NCI-H524 (cell line): ENCODE results near the gene ACOT7.

Source experiments
- DNase-seq, 2 experiments: peaks; one replicate each; lab custom pipeline; 2025; lab: John Stamatoyannopoulos, UW

The ACOT7 gene

DNA sequence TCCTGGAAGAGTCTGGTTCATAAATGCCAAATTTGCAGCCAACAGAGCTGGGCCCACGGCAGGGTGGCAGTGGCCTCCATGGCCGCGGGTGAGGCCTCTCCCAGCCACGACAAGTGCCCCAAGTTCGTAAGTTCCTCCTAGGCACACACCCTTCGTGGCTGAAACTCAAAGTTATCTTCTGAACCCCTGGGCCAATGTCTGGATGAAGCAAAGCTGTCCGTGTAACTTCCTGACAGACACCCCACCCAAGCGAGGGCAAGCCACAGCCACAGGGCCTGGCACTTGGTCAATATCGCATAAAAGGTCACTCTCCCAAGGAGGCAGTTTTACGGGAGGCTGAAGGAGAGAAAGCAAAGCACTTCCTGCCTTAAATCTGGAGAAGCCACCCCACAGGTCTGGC lies 104.9 kb downstream of the ACOT7 start:
- no peak for DNase-seq

DNA sequence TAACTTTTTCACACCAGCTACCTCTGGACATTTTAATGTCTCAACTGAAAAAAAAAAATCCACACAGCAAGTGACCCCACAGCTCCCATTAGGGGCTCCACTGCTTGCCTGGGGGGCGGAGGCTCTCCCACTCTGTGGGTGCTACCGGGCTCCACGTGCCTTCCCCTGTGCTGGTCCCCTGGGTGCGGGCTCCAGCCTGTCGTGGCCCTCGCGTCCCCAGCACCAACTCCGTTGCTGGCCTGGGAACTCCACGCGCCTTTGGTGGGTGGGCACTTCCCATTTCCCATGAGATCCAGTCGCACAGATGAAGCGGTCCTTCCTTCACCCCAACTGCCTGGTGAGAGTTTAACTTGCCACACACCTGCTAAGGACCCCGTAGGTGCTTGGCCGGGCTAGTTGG lies 105.5 kb downstream of the ACOT7 start:
- no peak for DNase-seq

DNA sequence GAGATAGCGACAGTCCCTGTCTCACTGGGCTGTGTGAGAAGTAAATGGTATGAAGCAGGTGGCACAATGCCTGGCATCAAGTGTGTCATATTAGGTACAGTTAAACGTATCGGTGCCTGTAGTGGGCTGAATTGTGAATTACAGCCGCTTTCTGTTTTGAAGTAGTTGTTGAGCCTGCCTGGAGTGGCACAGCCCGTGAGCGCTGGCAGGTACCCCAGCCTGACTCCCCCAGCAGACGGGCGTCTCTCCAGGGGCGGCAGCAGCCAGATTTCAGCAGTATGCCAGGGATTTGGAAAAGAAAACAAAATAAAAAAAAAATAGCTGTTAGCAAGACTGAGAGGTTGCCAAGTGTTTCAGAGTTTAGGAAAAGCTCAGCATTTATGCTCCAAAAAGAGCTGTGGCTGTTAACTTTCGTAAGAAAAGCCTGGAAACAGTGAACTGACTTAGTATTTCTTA lies 106.1 kb downstream of the ACOT7 start:
- DNase-seq: no peak

DNA sequence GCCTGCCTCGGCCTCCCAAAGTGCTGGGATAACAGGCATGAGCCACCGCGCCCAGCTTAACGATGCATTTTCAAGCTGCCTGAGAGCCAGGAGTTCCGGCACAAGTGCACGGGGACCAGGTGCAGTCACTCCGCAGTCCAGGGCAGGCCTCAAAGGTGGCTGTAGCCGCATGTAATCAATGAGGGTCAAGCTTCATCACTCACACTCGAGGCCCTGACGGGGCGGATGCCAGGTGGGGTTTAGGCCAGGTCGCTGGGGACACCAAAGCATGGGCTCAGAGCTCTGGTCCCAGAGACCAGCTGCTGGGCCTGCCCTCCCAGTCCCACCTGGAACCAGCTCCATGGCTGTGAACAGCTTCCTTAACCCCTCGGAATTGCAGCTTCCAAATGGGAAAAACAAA lies 106.5 kb downstream of the ACOT7 start:
- DNase-seq: no peak

- no peak for DNase-seq
Measured at GRCh38 chr1:6286266-6286665, 107.3 kb downstream of the ACOT7 start.

GRCh38 chr1:6285336-6285735 lies 108.2 kb downstream of the ACOT7 start:
- no peak for DNase-seq

GRCh38 chr1:6282577-6283270 lies 110.8 kb downstream of the ACOT7 start:
- DNase-seq: no peak

- DNase-seq: no peak
Measured at GRCh38 chr1:6281511-6282402, 111.8 kb downstream of the ACOT7 start.

GRCh38 chr1:6280761-6281451 lies 112.7 kb downstream of the ACOT7 start:
- DNase-seq: no peak

DNA sequence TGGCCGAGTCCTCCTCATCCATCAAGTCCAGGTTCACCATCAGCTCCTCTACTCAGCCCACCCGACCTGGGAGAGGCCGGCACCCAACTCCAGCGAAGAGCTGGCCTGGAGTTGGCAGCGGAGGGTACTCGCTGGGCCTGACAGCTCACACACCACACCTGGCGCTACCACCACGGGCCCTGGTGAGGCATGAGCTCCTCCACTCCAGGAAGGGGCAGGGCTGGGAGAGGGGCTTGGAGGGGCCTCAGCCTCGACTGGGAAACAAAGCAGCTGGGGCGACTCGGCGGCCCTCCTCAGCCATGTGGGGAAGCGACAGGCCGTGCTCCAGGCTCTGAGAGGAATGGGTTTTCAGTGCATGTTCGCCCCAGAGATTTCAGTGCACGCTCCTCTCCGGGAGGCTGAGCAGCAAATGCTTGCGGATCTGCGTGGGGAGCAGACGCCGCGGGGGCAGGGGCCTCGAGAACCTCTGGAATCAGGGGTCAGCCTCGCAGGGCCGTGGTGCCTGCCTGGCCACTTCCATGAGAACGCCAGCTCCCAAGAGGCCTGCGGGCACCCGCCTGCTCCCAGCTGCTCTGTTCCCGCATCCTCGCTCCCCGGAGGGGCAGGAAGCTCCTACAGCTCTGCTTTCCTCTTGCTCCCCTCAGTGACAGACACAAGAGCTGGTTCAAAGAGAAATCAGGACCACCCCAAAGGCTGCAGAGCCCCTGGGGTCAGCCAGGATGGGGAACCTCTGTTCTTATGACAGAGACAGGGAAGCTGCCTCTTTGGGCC lies 113.8 kb downstream of the ACOT7 start:
- DNase-seq: no peak

- DNase-seq: no peak
Measured at GRCh38 chr1:6279066-6279465, 114.5 kb downstream of the ACOT7 start.

GRCh38 chr1:6278263-6278662 lies 115.3 kb downstream of the ACOT7 start:
- no peak for DNase-seq

GRCh38 chr1:6276811-6277555 lies 116.6 kb downstream of the ACOT7 start:
- no peak for DNase-seq

DNA sequence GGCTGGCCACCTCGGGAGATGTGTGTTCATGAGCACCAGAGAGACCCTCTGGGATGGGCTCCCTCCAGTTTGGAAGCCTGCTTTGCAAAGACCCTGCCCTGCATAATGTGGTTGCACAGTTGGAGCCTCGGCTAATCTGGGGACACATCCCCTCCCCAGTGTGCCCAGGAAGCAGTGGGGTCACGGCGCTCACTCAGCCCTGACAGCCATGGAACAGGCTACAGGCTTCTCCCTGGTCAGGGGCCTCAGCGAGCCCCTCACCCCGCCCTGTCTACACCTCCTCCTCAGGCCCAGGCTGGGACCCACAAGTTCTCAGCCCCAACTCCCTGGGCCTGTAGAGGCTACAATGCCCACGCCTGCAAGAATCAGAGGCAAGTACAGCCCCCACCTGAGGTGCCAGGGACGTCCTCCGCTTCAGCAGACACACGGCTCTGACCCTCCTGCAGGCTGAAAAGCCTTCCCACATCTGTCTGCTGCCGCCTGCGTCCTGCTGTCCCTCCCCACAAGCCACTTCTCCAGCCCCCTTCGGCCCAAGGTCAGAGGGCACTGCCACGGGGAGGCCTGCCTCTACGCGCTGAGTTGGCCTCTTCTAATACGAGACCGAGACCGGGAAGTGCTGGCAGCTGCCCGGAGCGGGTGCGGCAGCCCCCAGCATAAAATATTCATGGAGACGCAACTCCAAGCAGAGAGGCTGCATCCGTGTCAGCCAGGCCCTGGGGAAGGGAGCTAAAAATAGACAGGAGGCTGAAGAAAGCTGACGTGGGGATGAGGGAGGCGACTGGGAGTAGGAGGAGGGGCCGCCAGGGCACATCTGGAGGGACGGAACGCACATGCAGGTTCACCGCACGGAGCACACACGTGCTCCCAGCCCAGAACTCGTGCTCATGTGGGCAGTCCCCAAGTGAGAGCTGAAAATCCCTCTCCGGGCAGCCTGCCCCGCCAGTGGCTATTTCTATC lies 117.5 kb downstream of the ACOT7 start:
- DNase-seq: no peak

DNA sequence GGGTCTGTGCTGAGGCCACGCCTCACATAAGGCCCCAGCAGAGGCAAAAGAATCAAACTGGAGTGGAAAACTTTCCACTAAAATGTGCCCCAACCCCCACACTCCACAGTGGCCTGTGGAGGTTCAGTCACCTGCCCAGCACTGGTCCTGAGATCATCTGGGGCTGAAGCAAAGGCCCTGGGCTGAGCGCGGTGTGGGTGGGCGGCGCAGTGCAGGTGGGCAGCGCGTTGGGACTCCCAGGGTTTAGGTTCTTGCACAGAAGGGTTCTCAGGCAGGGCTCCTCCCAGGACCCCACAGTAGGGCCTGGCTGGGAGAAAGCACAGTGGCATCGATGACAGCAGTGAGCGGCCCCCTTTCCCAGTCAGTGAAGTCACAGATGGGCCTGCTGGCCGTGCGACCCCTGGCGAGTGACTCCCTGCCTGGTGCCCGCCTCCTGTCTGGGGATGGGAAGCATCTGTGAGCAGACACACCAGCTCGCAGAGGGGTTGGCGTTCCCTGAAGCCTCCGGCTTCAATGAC lies 118.9 kb downstream of the ACOT7 start:
- DNase-seq: no peak

DNA sequence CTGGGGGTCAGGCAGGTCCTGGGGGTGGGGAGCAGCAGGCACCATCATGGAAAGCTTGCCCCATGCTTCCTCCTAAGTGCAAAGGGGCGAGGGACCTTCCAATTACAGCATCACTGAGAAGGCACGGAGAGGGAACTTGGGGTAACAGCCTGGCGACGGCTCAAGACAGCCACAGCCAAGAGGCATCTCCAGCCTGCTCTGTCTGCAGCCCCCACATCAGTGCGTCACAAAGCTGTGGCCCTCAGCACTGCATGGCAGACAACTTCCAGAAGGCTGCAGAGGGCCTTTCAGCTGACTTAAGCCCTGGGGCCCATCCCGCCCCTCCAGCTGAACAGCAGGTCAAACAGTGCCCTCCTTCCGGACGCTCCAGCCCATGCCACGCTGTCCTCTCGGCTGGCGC lies 119.5 kb downstream of the ACOT7 start:
- DNase-seq: no peak

GRCh38 chr1:6273380-6273891 lies 120.1 kb downstream of the ACOT7 start:
- no peak for DNase-seq

DNA sequence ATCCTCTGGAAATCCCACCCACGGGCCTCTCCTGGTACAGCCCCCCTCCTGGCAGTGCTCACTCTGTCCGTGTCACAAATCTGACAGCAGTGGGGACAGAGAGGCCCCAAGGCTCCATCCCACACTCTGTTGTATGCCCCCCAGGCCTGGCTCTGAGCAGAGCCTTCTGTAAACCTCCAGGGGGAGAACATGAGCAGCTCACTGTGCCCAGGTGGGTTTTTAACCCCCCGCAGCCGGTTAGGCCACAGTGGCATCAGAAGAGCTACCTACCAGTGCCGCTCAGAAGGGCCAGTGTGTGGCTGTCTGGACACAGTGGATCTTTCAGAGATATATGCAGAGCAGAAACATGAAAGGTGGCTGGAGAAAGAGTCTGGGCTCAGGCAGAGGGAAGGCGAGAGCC lies 120.7 kb downstream of the ACOT7 start:
- no peak for DNase-seq

GRCh38 chr1:6272452-6272851 lies 121.1 kb downstream of the ACOT7 start:
- DNase-seq: no peak

GRCh38 chr1:6271554-6271953 lies 122.0 kb downstream of the ACOT7 start:
- DNase-seq: no peak
